PC-9 (cell line): Measurements from ENCODE around the gene CREG1. TPM values are rescaled to one million over a fixed set of nuclear protein-coding genes. Genes with fewer than 3 reads are reported as not detected.

Experiments used
- BruUV-seq: library from RNA; stranded (reverse); fragments of 400-500 nt; replicated peaks from 2 replicates; lab custom pipeline; 2021; lab: Mats Ljungman, UMichigan
- CTCF ChIA-PET: fragments of 300-600 bp; sonication (Branson Sonifier 250); formaldehyde crosslinking; loops from one replicate; lab custom pipeline; 2022; ENCODE audit warnings: antibody characterized with exemption; lab: Charles Lee
- POLR2A ChIA-PET: fragments of 300-600 bp; sonication (Branson Sonifier 250); formaldehyde crosslinking; loops from one replicate; lab custom pipeline; 2022; ENCODE audit warnings: antibody characterized with exemption; ENCODE audit not compliant: unreplicated experiment; lab: Charles Lee
- DNase-seq, 2 experiments: peaks; one replicate each; pipeline versions ENCODE4 v3.0.0 to v3.0.0-alpha.2; 2015 to 2022; ENCODE audit warnings: mixed read lengths in 1 of 2
- H2AFZ ChIP-seq: fragments of 200-600 bp; sonication (generic); 2 replicates; pipeline ENCODE4 v1.8.1; 2017; ENCODE audit warnings: antibody characterized with exemption
- H3F3A ChIP-seq: fragments of 200-600 bp; sonication (generic); 2 replicates; pipeline ENCODE4 v1.8.1; 2017; ENCODE audit warnings: antibody characterized with exemption, mild to moderate bottlenecking, low read depth; ENCODE audit not compliant: insufficient read depth
- H3K27ac ChIP-seq: fragments of 200-600 bp; sonication (generic); 2 replicates; pipeline ENCODE4 v1.6.1; 2016; ENCODE audit warnings: mixed run types
- H3K27me3 ChIP-seq: fragments of 200-600 bp; sonication (generic); 2 replicates; pipeline ENCODE4 v1.6.1; 2016; ENCODE audit warnings: low read depth, mixed run types; ENCODE audit not compliant: insufficient read depth
- H3K36me3 ChIP-seq: fragments of 200-600 bp; sonication (generic); 2 replicates; pipeline ENCODE4 v1.6.1; 2016; ENCODE audit warnings: low read depth, mixed run types
- H3K4me1 ChIP-seq: fragments of 200-600 bp; sonication (generic); replicated peaks from 2 replicates; pipeline ENCODE4 v1.6.1; 2016; ENCODE audit warnings: mixed run types; ENCODE audit not compliant: insufficient read depth
- H3K4me2 ChIP-seq: fragments of 200-600 bp; sonication (generic); 2 replicates; pipeline ENCODE4 v1.6.1; 2017; ENCODE audit warnings: mixed run types
- H3K4me3 ChIP-seq: fragments of 200-600 bp; sonication (generic); 2 replicates; pipeline ENCODE4 v1.6.1; 2016; ENCODE audit warnings: mixed run types
- H3K79me2 ChIP-seq: fragments of 200-600 bp; sonication (generic); 2 replicates; pipeline ENCODE4 v1.6.1; 2017; ENCODE audit warnings: low read depth, mixed run types
- H3K9me2 ChIP-seq: fragments of 200-600 bp; sonication (generic); 2 replicates; pipeline ENCODE4 v1.8.1; 2017; ENCODE audit warnings: mild to moderate bottlenecking; ENCODE audit not compliant: insufficient read depth
- H3K9me3 ChIP-seq: fragments of 200-600 bp; sonication (generic); 2 replicates; pipeline ENCODE4 v1.8.1; 2016; ENCODE audit warnings: low read depth; ENCODE audit not compliant: insufficient read depth
- H4K20me1 ChIP-seq: fragments of 200-600 bp; sonication (generic); 2 replicates; pipeline ENCODE4 v1.8.1; 2017; ENCODE audit not compliant: insufficient read depth
- CTCF ChIP-seq: fragments of 200-600 bp; sonication (generic); conservative IDR thresholded peaks from 2 replicates; pipeline ENCODE4 v1.6.1; 2017; ENCODE audit warnings: mixed run types, antibody characterized with exemption, mild to moderate bottlenecking, moderate library complexity
- EZH2 ChIP-seq: fragments of 200-600 bp; sonication (generic); IDR thresholded peaks from 2 replicates; pipeline ENCODE4 v1.8.0; 2017; ENCODE audit warnings: antibody characterized with exemption, low read depth
- intact Hi-C: fragments of 100-400 bp; cut with micrococcal nuclease; formaldehyde crosslinking; loops from one replicate; pipeline ENCODE4 v1.10.0; 2022; ENCODE audit not compliant: unreplicated experiment
- total RNA-seq: library from RNA; stranded (reverse); gene quantifications from 2 replicates; pipeline ENCODE4 v1.2.3, GENCODE V29; 2021

CREG1 gene
- total RNA-seq, 1 experiment from 2014 or later: 31.6 TPM

- Histone ChIP-seq H3K4me1 (no peaks in the 10 kb centered on the region), H2AFZ (no peak overlapping the region), H3K36me3 (no peaks in the 10 kb centered on the region), H3K9me2 (no peaks in the 10 kb centered on the region), H3K4me3 (no peak overlapping the region), H3K27me3 (peaks cover 26% of the 10 kb centered on the region), H3F3A (no peaks in the 10 kb centered on the region), H3K27ac (no peak overlapping the region), H4K20me1 (no peaks in the 10 kb centered on the region), H3K79me2 (no peaks in the 10 kb centered on the region), H3K4me2 (no peak overlapping the region), H3K9me3 (peaks cover 1% of the 10 kb centered on the region; the same call in 1 of the 2 replicates)
- no peak for DNase-seq
- no TSS peak for BruUV-seq
- CTCF ChIA-PET: no interaction called here
- TF ChIP-seq CTCF (no peak), EZH2 (no peak)
- intact Hi-C loops: no loop called here
- POLR2A ChIA-PET: no interaction called here
Measured at GRCh38 chr1:167503626-167504466, 49.7 kb downstream of the CREG1 start.

- intact Hi-C loops: no loop called here
- Histone ChIP-seq H3K9me2 (no peaks in the 10 kb centered on the region), H3K9me3 (peaks cover 4% of the 10 kb centered on the region; the same call in 1 of the 2 replicates), H3K27ac (no peak overlapping the region), H3K27me3 (peaks cover 26% of the 10 kb centered on the region), H2AFZ (no peak overlapping the region), H4K20me1 (no peaks in the 10 kb centered on the region), H3K4me3 (no peak overlapping the region), H3K36me3 (no peaks in the 10 kb centered on the region), H3F3A (no peaks in the 10 kb centered on the region), H3K4me1 (no peaks in the 10 kb centered on the region), H3K79me2 (no peaks in the 10 kb centered on the region), H3K4me2 (no peak overlapping the region)
- DNase-seq: no peak
- POLR2A ChIA-PET: no interaction called here
- CTCF ChIA-PET: no interaction called here
- no peak for TF ChIP-seq EZH2
- BruUV-seq: no TSS peak
Measured at GRCh38 chr1:167502719-167503462, 50.7 kb downstream of the CREG1 start.

- CTCF ChIA-PET: no interaction called here
- intact Hi-C loops: no loop called here
- H3K9me3 ChIP-seq: peaks cover 4% of the 10 kb centered on the region; the same call in 1 of the 2 replicates
- TF ChIP-seq CTCF (no peak), EZH2 (no peak)
- H3K9me2 ChIP-seq: no peaks in the 10 kb centered on the region
- peaks cover 26% of the 10 kb centered on the region for H3K27me3 ChIP-seq
- H4K20me1 ChIP-seq: no peaks in the 10 kb centered on the region
- H2AFZ ChIP-seq: no peak overlapping the region
- H3K79me2 ChIP-seq: no peaks in the 10 kb centered on the region
- no peak overlapping the region for H3K4me3 ChIP-seq
- H3K27ac ChIP-seq: no peak overlapping the region
- H3K4me2 ChIP-seq: no peak overlapping the region
- BruUV-seq: no TSS peak
- H3K36me3 ChIP-seq: no peaks in the 10 kb centered on the region
- H3F3A ChIP-seq: no peaks in the 10 kb centered on the region
- POLR2A ChIA-PET: no interaction called here
- DNase-seq: no peak
- no peaks in the 10 kb centered on the region for H3K4me1 ChIP-seq
Measured at GRCh38 chr1:167502192-167502551, 51.4 kb downstream of the CREG1 start.
